Activated gamma-delta T cell treated with anti-CD3 and anti-CD28 coated beads, Interleukin-2, amount 50 U/mL, for 16 hours (primary cell): ENCODE results near the gene SLC16A13.

ENCODE experiments used
- DNase-seq: peaks from one replicate; pipeline ENCODE4 v3.0.0-alpha.2; 2020; ENCODE audit warnings: low read depth

SLC16A13 gene

GRCh38 chr17:7014261-7014994 is 21.4 kb upstream of the SLC16A13 start:
- peak; percentile 97 for DNase-seq

- DNase-seq = peak; percentile 70
Measured at GRCh38 chr17:7014995-7015958, 20.5 kb upstream of the SLC16A13 start.

- no peak for DNase-seq
Measured at GRCh38 chr17:7016418-7016817, 19.4 kb upstream of the SLC16A13 start.

DNA sequence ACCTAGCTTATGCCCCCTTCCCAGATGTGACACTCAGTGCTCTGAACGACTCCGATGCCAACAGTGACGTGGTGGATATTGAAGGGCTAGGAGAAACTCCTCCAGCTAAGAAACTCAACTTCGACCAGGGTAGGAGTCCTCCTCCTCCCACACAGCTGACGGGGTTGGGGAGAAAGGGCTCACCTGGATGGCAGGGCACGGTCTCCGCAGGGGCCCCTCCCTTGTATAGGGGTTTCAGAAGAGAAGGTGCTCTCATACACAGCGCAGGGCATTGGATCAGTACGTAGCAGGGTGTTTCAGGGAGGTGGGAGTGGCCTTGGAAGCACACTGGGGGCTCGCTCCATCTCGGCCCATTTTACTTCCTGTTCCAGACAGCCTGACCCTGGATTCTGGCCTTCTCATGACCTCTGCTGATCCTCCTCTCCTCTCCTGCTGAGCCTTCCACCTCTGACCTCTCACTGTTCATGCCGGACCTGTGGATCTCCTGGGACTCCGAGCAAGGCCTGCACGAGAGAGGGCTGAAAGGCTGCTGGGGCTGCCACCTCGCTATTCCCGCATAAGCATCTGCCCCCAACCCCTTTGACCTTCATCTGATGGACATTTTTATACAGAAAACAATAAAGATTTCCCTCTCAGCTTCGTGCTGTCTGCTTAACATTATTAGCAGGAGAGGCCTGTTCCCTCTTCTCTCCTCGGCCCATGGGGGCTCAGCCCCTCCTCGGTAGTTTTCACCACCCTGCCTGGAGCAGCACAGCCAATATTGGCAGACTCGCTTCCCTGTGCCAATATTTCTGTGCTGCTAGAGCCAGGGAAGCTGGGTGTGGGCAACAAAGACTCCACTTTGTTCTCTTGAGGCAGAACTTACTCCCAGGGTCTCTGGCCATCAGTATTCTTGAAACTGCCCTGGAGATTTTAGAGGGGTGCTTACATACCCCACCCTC is 18.7 kb upstream of the SLC16A13 start:
- DNase-seq = no peak

DNA sequence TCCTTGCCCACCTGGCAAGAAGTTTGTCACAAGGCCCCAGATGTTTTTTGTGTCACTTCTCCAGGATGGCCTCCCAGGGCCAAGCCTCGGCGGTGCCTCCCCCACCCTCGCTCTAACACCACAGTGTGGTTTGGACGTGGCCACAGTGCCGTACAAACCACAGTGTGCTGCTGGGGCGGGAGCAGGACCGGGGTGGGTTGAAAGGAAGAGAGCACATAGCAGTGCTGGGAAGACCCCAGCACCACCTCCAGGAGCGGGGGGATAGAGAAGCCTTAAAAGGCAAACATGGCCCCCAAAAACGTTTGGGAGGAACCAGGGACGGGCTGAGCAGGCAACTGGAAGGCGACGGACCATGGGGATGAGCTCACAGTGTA is 18.0 kb upstream of the SLC16A13 start:
- no peak for DNase-seq

- no peak for DNase-seq
Measured at GRCh38 chr17:7018331-7018964, 17.4 kb upstream of the SLC16A13 start.

- no peak for DNase-seq
Measured at GRCh38 chr17:7019367-7019766, 16.4 kb upstream of the SLC16A13 start.

DNA sequence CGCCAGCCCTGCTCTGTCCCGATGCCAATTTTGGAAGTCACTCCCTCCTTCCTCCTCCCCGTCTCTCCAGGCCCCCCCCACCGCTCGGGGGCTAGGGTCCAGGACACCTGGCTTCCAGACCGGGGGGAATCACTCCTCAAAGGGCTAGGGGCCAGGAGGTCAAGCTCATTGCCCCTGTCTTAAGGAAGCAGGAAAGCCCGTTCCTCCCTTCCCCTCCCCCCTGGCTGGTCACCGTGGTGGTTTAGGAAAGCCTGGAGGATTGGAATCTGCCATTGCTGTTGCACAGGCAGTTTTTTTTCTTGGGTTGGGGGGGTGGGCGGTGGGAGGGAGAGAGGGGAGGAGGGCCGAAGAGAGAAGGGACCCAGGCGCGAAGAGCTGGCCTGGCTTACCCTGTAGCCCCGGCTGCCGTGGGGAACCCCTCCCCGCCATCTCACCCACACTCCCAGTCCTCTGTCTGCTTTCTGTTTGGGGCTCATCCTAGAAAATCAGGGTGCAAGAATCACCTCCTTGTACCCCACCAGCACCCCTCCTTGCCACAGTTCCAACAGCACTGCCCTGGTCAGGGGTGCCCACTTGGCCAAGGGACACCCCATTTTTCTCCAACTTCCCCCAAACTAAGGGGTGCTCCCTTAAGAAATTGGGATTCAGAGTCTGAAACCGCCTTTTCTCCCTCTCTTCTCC is 15.8 kb upstream of the SLC16A13 start:
- DNase-seq = no peak

- DNase-seq = no peak
Measured at GRCh38 chr17:7020894-7021664, 14.7 kb upstream of the SLC16A13 start.

GRCh38 chr17:7021993-7022778 is 13.6 kb upstream of the SLC16A13 start:
- peak; percentile 63 for DNase-seq

- DNase-seq = no peak
Measured at GRCh38 chr17:7022781-7023571, 12.8 kb upstream of the SLC16A13 start, which contains the start of gene BCL6B. Gene BCL6B (plus strand): TSS chr17:7023050. CDS start chr17:7023672, 622 bp downstream.

DNA sequence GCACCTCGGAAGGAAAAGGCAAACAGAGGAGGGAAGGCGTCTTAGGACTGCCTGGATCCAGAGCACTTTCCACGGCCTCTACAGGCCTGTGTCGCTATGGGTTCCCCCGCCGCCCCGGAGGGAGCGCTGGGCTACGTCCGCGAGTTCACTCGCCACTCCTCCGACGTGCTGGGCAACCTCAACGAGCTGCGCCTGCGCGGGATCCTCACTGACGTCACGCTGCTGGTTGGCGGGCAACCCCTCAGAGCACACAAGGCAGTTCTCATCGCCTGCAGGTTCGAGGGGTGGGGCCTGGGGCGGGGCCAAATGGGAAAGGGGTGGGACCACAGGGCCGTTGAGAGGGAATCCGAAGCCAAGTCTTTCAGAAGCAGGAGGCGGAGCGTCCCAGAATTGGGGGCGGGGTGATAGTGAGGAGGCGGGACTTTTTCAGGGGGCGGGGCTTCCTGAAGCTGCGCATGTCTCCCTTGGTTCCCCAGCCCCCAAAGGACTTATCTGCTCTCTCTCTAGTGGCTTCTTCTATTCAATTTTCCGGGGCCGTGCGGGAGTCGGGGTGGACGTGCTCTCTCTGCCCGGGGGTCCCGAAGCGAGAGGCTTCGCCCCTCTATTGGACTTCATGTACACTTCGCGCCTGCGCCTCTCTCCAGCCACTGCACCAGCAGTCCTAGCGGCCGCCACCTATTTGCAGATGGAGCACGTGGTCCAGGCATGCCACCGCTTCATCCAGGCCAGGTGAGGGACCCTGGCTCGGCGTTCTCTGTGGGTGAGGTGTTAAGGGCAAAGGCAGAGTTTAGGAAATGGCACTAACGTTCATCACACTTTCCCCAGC is 12.0 kb upstream of the SLC16A13 start:
- peak; percentile 85 for DNase-seq

DNA sequence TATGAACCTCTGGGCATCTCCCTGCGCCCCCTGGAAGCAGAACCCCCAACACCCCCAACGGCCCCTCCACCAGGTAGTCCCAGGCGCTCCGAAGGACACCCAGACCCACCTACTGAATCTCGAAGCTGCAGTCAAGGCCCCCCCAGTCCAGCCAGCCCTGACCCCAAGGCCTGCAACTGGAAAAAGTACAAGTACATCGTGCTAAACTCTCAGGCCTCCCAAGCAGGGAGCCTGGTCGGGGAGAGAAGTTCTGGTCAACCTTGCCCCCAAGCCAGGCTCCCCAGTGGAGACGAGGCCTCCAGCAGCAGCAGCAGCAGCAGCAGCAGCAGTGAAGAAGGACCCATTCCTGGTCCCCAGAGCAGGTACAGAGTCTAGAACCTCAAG is 11.4 kb upstream of the SLC16A13 start:
- DNase-seq = no peak

DNA sequence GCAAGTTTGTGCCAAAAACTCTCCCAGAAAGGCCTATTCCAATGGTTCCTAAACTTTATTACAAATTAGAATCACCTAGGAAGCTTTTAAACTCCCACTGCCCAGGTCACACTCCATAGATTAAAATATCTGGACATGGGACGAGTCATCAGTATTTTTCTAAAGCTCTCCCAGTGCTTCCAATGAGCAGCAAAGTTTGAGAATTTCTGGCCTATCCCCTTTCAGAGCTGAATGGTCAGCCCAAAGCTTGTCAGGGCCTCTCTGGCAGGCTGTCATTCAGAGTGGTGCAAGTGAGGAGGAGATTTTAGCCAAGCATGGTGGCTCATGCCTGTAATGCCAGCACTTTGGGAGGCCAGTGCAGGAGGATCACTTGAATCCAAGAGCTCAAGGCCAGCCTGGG is 10.6 kb upstream of the SLC16A13 start:
- no peak for DNase-seq

DNA sequence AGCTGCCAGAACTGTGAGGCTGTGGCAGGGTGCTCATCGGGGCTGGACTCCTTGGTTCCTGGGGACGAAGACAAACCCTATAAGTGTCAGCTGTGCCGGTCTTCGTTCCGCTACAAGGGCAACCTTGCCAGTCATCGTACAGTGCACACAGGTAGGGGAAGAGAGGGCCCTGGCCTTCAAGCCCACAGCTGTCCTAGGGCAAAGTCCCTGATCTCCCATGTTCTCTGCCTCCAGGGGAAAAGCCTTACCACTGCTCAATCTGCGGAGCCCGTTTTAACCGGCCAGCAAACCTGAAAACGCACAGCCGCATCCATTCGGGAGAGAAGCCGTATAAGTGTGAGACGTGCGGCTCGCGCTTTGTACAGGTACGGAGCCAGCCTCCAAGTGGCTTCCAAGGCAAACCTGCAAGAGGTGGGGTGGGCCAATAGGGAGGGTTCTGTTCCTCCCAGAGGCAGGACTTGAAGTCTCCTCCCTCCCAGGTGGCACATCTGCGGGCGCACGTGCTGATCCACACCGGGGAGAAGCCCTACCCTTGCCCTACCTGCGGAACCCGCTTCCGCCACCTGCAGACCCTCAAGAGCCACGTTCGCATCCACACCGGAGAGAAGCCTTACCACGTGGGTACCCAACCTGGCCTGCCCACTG is 9.2 kb upstream of the SLC16A13 start:
- DNase-seq = no peak

DNA sequence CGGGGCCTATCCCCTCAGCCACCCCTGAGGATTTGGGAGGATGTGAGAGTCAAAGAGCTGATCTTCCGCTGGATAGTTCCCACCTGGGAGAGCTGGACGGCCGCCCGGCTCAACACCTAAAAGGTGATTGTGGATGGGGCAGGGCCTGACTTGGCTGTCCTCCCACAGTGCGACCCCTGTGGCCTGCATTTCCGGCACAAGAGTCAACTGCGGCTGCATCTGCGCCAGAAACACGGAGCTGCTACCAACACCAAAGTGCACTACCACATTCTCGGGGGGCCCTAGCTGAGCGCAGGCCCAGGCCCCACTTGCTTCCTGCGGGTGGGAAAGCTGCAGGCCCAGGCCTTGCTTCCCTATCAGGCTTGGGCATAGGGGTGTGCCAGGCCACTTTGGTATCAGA is 8.5 kb upstream of the SLC16A13 start:
- DNase-seq = no peak

DNA sequence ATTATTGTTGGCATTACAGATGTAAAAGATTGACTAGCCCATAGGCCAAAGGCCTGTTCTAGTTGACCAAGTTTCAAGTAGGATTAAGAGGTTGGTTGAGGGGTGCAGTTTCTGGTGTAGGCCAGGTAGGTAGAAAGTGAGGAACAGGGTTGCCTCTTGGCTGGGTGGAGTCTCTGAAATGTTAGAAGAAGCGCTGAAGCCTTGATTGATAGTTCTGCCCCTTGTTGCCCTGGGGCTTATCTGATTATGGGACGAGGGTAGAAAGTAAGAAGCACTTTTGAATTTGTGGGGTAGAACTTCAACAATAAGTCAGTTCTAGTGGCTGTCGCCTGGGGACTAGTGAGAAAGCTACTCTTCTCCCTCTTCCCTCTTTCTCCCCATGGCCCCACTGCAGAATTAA is 6.7 kb upstream of the SLC16A13 start:
- no peak for DNase-seq
